CD4-positive, alpha-beta T cell treated with Interleukin-15 for 4 hours (primary cell): Measurements from ENCODE around the gene KRT2.
"Not testable (repeated sequence)": the region's sequence is repeated elsewhere in the genome, so short reads cannot be mapped to it uniquely, and the experiment has no call there.

Experiments used
- DNase-seq: peaks from one replicate; pipeline ENCODE4 v3.0.0-alpha.2; 2020; ENCODE audit warnings: low spot score

The KRT2 gene

GRCh38 chr12:52684431-52684830 is 32.4 kb upstream of the KRT2 start:
- DNase-seq: no peak

- no peak for DNase-seq
These were observed 31.7 kb upstream of the KRT2 start for GRCh38 chr12:52683575-52684300.

GRCh38 chr12:52682938-52683574 is 31.0 kb upstream of the KRT2 start:
- DNase-seq: no peak

GRCh38 chr12:52682381-52682660 is 30.3 kb upstream of the KRT2 start:
- no peak for DNase-seq

GRCh38 chr12:52681526-52682380 is 29.7 kb upstream of the KRT2 start:
- DNase-seq: peak; percentile 9

- DNase-seq: no peak
These were observed 28.4 kb upstream of the KRT2 start, which contains the start of gene KRT1 for GRCh38 chr12:52680363-52680762. TSS of gene KRT1 (minus strand) at chr12:52680407. CDS start at chr12:52680348, 59 bp downstream.

GRCh38 chr12:52679875-52680274 is 27.9 kb upstream of the KRT2 start:
- no peak for DNase-seq

GRCh38 chr12:52677671-52678070 is 25.7 kb upstream of the KRT2 start:
- DNase-seq: no peak

GRCh38 chr12:52677126-52677525 is 25.1 kb upstream of the KRT2 start:
- DNase-seq: no peak

- DNase-seq: no peak
These were observed 24.2 kb upstream of the KRT2 start for GRCh38 chr12:52676163-52676562.

- no peak for DNase-seq
These were observed 23.3 kb upstream of the KRT2 start for GRCh38 chr12:52675301-52675701.

GRCh38 chr12:52674433-52674775 is 22.4 kb upstream of the KRT2 start:
- DNase-seq: no peak

GRCh38 chr12:52673713-52674432 is 21.9 kb upstream of the KRT2 start:
- no peak for DNase-seq

GRCh38 chr12:52673217-52673616 is 21.2 kb upstream of the KRT2 start:
- DNase-seq: no peak

GRCh38 chr12:52672321-52672933 is 20.4 kb upstream of the KRT2 start:
- DNase-seq: no peak

GRCh38 chr12:52670961-52671360 is 18.9 kb upstream of the KRT2 start:
- no peak for DNase-seq

GRCh38 chr12:52670506-52670905 is 18.5 kb upstream of the KRT2 start:
- DNase-seq: no peak

GRCh38 chr12:52669941-52670340 is 17.9 kb upstream of the KRT2 start:
- not testable (repeated sequence) for DNase-seq

GRCh38 chr12:52669426-52669825 is 17.4 kb upstream of the KRT2 start:
- no peak for DNase-seq

GRCh38 chr12:52667931-52668330 is 15.9 kb upstream of the KRT2 start:
- DNase-seq: no peak

GRCh38 chr12:52667509-52667908 is 15.5 kb upstream of the KRT2 start:
- no peak for DNase-seq

- DNase-seq: no peak
These were observed 14.5 kb upstream of the KRT2 start for GRCh38 chr12:52666471-52666870.
